Measurements from ENCODE around the gene DPH6.

GRCh38 chr15:35495080-35495479 lies 50.9 kb downstream of the DPH6 start:
- no peak for TF ChIP-seq EZH2 (IDR thresholded peaks at IDR 0.05)
- no peak for TF ChIP-seq POLR2AphosphoS5 (IDR thresholded peaks at IDR 0.05; ENCODE audit: borderline replicate concordance, low read depth, low read length)
- no peak for TF ChIP-seq FOXP2 (optimal IDR thresholded peaks at IDR 0.05; ENCODE audit: control extremely low read depth, extremely low read length, insufficient read depth)
